K562 (cell line): Measurements from ENCODE around the gene SAMD8. TPM values are rescaled to one million over a fixed set of nuclear protein-coding genes. Genes with fewer than 3 reads are reported as not detected.

Source experiments
- ATAC-seq: fragments of 200-7000 bp; cut with Tn5 transposase; 3 replicates; pipeline ENCODE4 v1.9.1; 2020; ENCODE audit warnings: moderate library complexity
- BruUV-seq: library from RNA; stranded (reverse); fragments of 400-500 nt; replicated peaks from 2 replicates; lab custom pipeline; 2021; lab: Mats Ljungman, UMichigan
- CTCF ChIA-PET: fragments of 300-600 bp; formaldehyde crosslinking; extraction: SDS; loops from one replicate; lab custom pipeline; 2021; ENCODE audit warnings: low intra/inter-chr PET ratio; lab: Yijun Ruan, JAX
- POLR2A ChIA-PET: fragments of 300-600, 350-650 bp; sonication (Branson Sonifier 250); formaldehyde crosslinking; extraction: SDS; loops from one replicate; lab custom pipeline; 2021; ENCODE audit warnings: antibody characterized with exemption, inconsistent platforms; lab: Yijun Ruan, JAX
- DNase-seq, 4 experiments: peaks; one replicate each; pipeline versions ENCODE4 v3.0.0 to v3.0.0-alpha.2; 2011 to 2018; ENCODE audit warnings: low spot score in 3 of 4, mixed read lengths in 3 of 4; ENCODE audit errors: extremely low read depth in 1 of 4
- FAIRE-seq: peaks from 2 replicates; lab custom pipeline; 2011; peaks lifted over from hg19 to GRCh38; lab: Jason Lieb, UNC
- H2AFZ ChIP-seq: 2 replicates; pipeline ENCODE4 v1.6.0; 2011; ENCODE audit warnings: low read depth, low read length, control low read depth, inconsistent platforms
- H3K27ac ChIP-seq: fragments of 200-600 bp; 3 replicates; pipeline ENCODE4 v1.8.0; 2011; ENCODE audit warnings: low read depth, mild to moderate bottlenecking, control low read depth, inconsistent platforms, low read length, moderate library complexity, mixed read lengths; ENCODE audit errors: extremely low read depth
- H3K27me3 ChIP-seq, 2 experiments: fragments of 300-600 bp in 1 of 2; 2 replicates in 1 of 2; 3 replicates in 1 of 2; pipeline versions ENCODE4 v1.6.0 to v1.8.0; 2011; ENCODE audit warnings: inconsistent platforms in 2 of 2, low read length in 2 of 2, mild to moderate bottlenecking in 1 of 2, mixed read lengths in 1 of 2, moderate library complexity in 1 of 2; ENCODE audit not compliant: control insufficient read depth in 2 of 2, insufficient read depth in 2 of 2
- H3K36me3 ChIP-seq: fragments of 300-600 bp; 3 replicates; pipeline ENCODE4 v1.8.0; 2011; ENCODE audit warnings: mild to moderate bottlenecking, low read length, inconsistent platforms; ENCODE audit not compliant: control insufficient read depth, insufficient read depth
- H3K4me1 ChIP-seq, 2 experiments: fragments of 200-600 bp in 1 of 2; replicated peaks in 1 of 2; 2 replicates in 1 of 2; 3 replicates in 1 of 2; pipeline versions ENCODE4 v1.5.1 to v1.8.0; 2011; ENCODE audit warnings: inconsistent platforms in 2 of 2, low read length in 2 of 2, mild to moderate bottlenecking in 1 of 2, mixed read lengths in 1 of 2, moderate library complexity in 1 of 2; ENCODE audit not compliant: control insufficient read depth in 2 of 2, insufficient read depth in 2 of 2
- H3K4me2 ChIP-seq: 2 replicates; pipeline ENCODE4 v1.6.1; 2011; ENCODE audit warnings: low read length, control low read depth, inconsistent platforms, mixed read lengths; ENCODE audit not compliant: insufficient read depth
- H3K4me3 ChIP-seq: fragments of 200-600 bp; sonication (generic), shearing (Covaris generic); 2 replicates; pipeline ENCODE4 v1.5.1; 2016; ENCODE audit warnings: control low read depth, inconsistent platforms
- H3K79me2 ChIP-seq: fragments of 200-600 bp; 3 replicates; pipeline ENCODE4 v1.8.0; 2011; ENCODE audit warnings: low read length, inconsistent platforms; ENCODE audit not compliant: control insufficient read depth, insufficient read depth
- H3K9ac ChIP-seq, 2 experiments: 2 replicates each; pipeline versions ENCODE4 v1.6.0 to v1.6.1; 2011; ENCODE audit warnings: low read depth in 2 of 2, low read length in 2 of 2, control low read depth in 1 of 2, inconsistent platforms in 1 of 2, mild to moderate bottlenecking in 1 of 2, mixed read lengths in 1 of 2; ENCODE audit not compliant: insufficient read depth in 1 of 2
- H3K9me1 ChIP-seq: one replicate; pipeline ENCODE4 v1.6.0; 2011; ENCODE audit warnings: inconsistent platforms, mild to moderate bottlenecking, low read length, moderate library complexity; ENCODE audit not compliant: control insufficient read depth, insufficient read depth
- H3K9me3 ChIP-seq: replicated peaks from 2 replicates; pipeline ENCODE4 v1.5.1; 2011; ENCODE audit warnings: low read depth, low read length, inconsistent platforms; ENCODE audit not compliant: control insufficient read depth, insufficient read depth
- H4K20me1 ChIP-seq: replicated peaks from 2 replicates; pipeline ENCODE4 v1.6.1; 2011; ENCODE audit warnings: low read length, inconsistent platforms, mixed read lengths; ENCODE audit not compliant: control insufficient read depth, insufficient read depth
- AFF4 ChIP-seq: sonication (generic); formaldehyde crosslinking; IDR thresholded peaks from 2 replicates; pipeline ENCODE4 v1.8.0; 2023; ENCODE audit warnings: mild to moderate bottlenecking, missing genetic modification reagents
- BDP1 ChIP-seq: IDR thresholded peaks from 3 replicates; pipeline ENCODE4 v1.6.1; 2011; ENCODE audit not compliant: insufficient read length, insufficient read depth
- GATAD2A ChIP-seq: fragments of 450-650 bp; IDR thresholded peaks from 2 replicates; pipeline ENCODE4 v1.6.1; 2017
- HNRNPUL1 ChIP-seq: fragments of 200-400 bp; formaldehyde crosslinking; IDR thresholded peaks from 2 replicates; pipeline ENCODE4 v1.6.1; 2017; ENCODE audit warnings: low read length
- MAFK ChIP-seq: IDR thresholded peaks from 2 replicates; pipeline ENCODE4 v1.6.1; 2011; ENCODE audit warnings: low read length, improper control_type of control experiment
- MLLT1 ChIP-seq, 2 experiments: fragments of 450-650 bp; IDR thresholded peaks; 2 replicates each; pipeline ENCODE4 v1.6.1; 2016
- NFIC ChIP-seq: fragments of 450-650 bp; IDR thresholded peaks from 2 replicates; pipeline ENCODE4 v1.6.1; 2017; ENCODE audit warnings: mild to moderate bottlenecking, inconsistent platforms
- RHOXF2B ChIP-seq: fragments of 250-450 bp; sonication (Bioruptor Pico); conservative IDR thresholded peaks from 2 replicates; pipeline ENCODE4 v1.5.1; 2021
- SAFB ChIP-seq: fragments of 200-400 bp; formaldehyde crosslinking; IDR thresholded peaks from 2 replicates; pipeline ENCODE4 v1.6.1; 2017; ENCODE audit warnings: low read depth, low read length, borderline replicate concordance
- TCF3 ChIP-seq: sonication (generic); formaldehyde crosslinking; IDR thresholded peaks from 2 replicates; pipeline ENCODE4 v1.4.0; 2020; ENCODE audit warnings: mild to moderate bottlenecking, missing genetic modification reagents
- ZNF561 ChIP-seq: fragments of 450-650 bp; formaldehyde crosslinking; conservative IDR thresholded peaks from 2 replicates; pipeline ENCODE4 v1.4.0; 2020; ENCODE audit warnings: mild to moderate bottlenecking, moderate library complexity
- ZNF699 ChIP-seq: fragments of 250-450 bp; sonication (Bioruptor Pico); IDR thresholded peaks from 2 replicates; pipeline ENCODE4 v1.8.0; 2021; ENCODE audit warnings: mild to moderate bottlenecking, moderate library complexity; ENCODE audit not compliant: insufficient replicate concordance
- WGBS: fragments of 100-300 bp; shearing (Covaris generic); methylation state at CpG from one replicate; pipeline ENCODE4 v1.1.6; 2016; ENCODE audit warnings: low coverage, mixed read lengths; ENCODE audit not compliant: insufficient coverage; ENCODE audit errors: missing lambda C conversion rate; 5-methylcytosine and 5-hydroxymethylcytosine counted together
- in situ Hi-C: fragments of 300-500 bp; cut with MboI; formaldehyde crosslinking; loops from 4 replicates; pipeline ENCODE4 v1.15.0; 2018; ENCODE audit warnings: inconsistent platforms, mixed read lengths
- intact Hi-C: fragments of 100-400 bp; cut with micrococcal nuclease; formaldehyde crosslinking; loops from 2 replicates; pipeline ENCODE4 v1.14.2; 2022
- polyA plus RNA-seq, 8 experiments: library from polyadenylated mRNA; depleted of rRNA in 4 of 8; stranded (reverse) in 5 of 8; unstranded in 3 of 8; fragments of >200 nt; fragmentation: Nextera tagmentation in 2 of 8; fragmentation: Illumina TruSeq in 1 of 8; extraction: Ambion mirVana in 2 of 8; extraction: Trizol in 1 of 8; gene quantifications; 2 replicates each; pipeline versions ENCODE4 v1.2.1 to v1.2.3, GENCODE V29; 2011 to 2014; ENCODE audit warnings: inconsistent platforms in 1 of 8, missing spikeins in 1 of 8
- total RNA-seq, 7 experiments: library from RNA; depleted of rRNA in 6 of 7; stranded (reverse); fragments of >200 nt in 6 of 7; fragmentation: Illumina TruSeq in 2 of 7; extraction: Trizol in 2 of 7; gene quantifications; 2 replicates each; pipeline versions ENCODE4 v1.2.1 to v1.2.3, GENCODE V29; 2011 to 2021; ENCODE audit warnings: low replicate concordance in 1 of 7

The SAMD8 gene
- total and polyA plus RNA-seq, 9 of the 15 experiments (the other 6 are each of a cell fraction or from before 2014, with no cell fraction given) = 2.7 to 16.1 (median 6.2) TPM

- in situ Hi-C loops = no loop called here
- Histone ChIP-seq H2AFZ (peak overlapping the region; percentile 54; the same call in 1 of the 2 replicates), H3K27me3 (no peaks in the 10 kb centered on the region; a peak in 1 of 5 replicates), H3K36me3 (no peaks in the 10 kb centered on the region), H3K4me2 (no peak overlapping the region), H3K9me1 (no peaks in the 10 kb centered on the region), H3K4me3 (no peak overlapping the region), H4K20me1 (no peaks in the 10 kb centered on the region), H3K9ac (peak overlapping the region in 1 of 2 experiments; percentile 54; a peak in 2 of 4 replicates), H3K9me3 (no peaks in the 10 kb centered on the region), H3K27ac (no peak overlapping the region), H3K4me1 (peaks cover 0 to 12% of the 10 kb centered on the region in 2 experiments; a peak in 3 of 5 replicates), H3K79me2 (no peaks in the 10 kb centered on the region)
- BruUV-seq = no TSS peak
- ChIA-PET POLR2A (interaction anchor here (0.6 to 1.2 kb wide), 3 partner anchors 11 to 45 kb away, joined by 3 to 4 read pairs (median 3); no protein-coding TSS in a partner anchor), CTCF (no interaction called here)
- no peak for FAIRE-seq
- WGBS = 48% methylated on average over 7 of the region's 7 CpGs
- DNase-seq = no peak
- ATAC-seq = peak; percentile 27
- TF ChIP-seq NFIC (peak; percentile 91), ZNF699 (CRISPR knock-in tag) (no peak)
- intact Hi-C loops = no loop called here
Observed at GRCh38 chr10:75070961-75071428, 40.5 kb upstream of the SAMD8 start.

GRCh38 chr10:75071756-75072155 lies 39.7 kb upstream of the SAMD8 start:
- no peak overlapping the region for H3K4me3 ChIP-seq
- 85% methylated on average over 14 of the region's 14 CpGs for WGBS
- H3K9me3 ChIP-seq = no peaks in the 10 kb centered on the region
- no peaks in the 10 kb centered on the region for H4K20me1 ChIP-seq
- no peak overlapping the region for H2AFZ ChIP-seq
- H3K27me3 ChIP-seq = no peaks in the 10 kb centered on the region; a peak in 1 of 5 replicates
- no peak overlapping the region for H3K4me2 ChIP-seq
- ATAC-seq (no peak), FAIRE-seq (no peak), DNase-seq (no peak)
- ChIA-PET CTCF (no interaction called here), POLR2A (no interaction called here)
- in situ Hi-C loops = no loop called here
- no peaks in the 10 kb centered on the region for H3K36me3 ChIP-seq
- no peaks in the 10 kb centered on the region for H3K79me2 ChIP-seq
- H3K4me1 ChIP-seq = peaks cover 0 to 9% of the 10 kb centered on the region in 2 experiments; a peak in 3 of 5 replicates
- H3K9ac ChIP-seq = peak overlapping the region in 1 of 2 experiments; percentile 23; a peak in 2 of 4 replicates
- no TSS peak for BruUV-seq
- H3K27ac ChIP-seq = no peak overlapping the region
- no peaks in the 10 kb centered on the region for H3K9me1 ChIP-seq
- intact Hi-C loops = no loop called here
- TF ChIP-seq BDP1 (no peak), SAFB (no peak), MAFK (no peak), RHOXF2B (CRISPR knock-in tag) (no peak), ZNF561 (CRISPR knock-in tag) (no peak), MLLT1 (IDR thresholded peaks at IDR 0.05) (no peak), HNRNPUL1 (no peak), AFF4 (CRISPR knock-in tag) (no peak), GATAD2A (no peak), TCF3 (CRISPR knock-in tag) (no peak)
